Limb (tissue), 2 donors: ENCODE results near the gene COL3A1.

Source experiments
- DNase-seq, 2 donors: peaks; one replicate each; pipeline ENCODE4 v3.0.0-alpha.2; 2016; ENCODE audit errors: extremely low spot score in 2 of 2

The COL3A1 gene

GRCh38 chr2:188975497-188976102 is 1.4 kb downstream of the COL3A1 start:
- DNase-seq, result peak; percentile 56 to 95

DNA sequence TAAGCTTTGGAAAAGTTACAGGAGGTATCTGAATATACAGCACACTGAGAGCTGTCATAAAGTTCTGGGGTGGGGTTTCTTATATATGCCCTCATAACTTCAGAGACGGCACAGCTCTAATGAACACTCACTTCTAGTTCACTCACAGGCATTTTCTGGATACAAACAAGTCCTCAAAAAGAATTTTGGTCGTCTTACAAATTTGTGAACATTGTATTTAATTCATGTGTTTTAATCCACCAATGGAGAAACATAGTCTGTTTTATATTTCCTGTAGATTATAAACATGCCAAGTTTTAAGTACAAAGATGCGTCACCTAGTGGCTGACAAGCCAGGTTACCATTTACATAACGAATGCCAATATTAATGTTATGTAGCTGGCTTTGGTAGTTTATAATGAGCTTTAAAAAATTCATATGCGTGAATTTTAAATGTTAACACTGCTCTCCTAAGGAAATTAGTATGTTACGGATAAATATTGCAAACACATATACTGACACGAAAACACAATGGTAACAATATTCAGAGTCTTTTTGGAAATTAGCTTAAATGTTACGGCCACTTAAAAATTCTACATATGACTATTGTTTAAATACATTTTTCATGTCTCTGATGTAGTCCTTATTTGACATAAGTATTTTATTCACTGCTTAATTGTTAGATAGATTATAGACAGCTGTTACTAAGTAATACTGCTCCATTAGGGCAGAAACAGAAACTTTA is 2.5 kb downstream of the COL3A1 start:
- DNase-seq, result peak in 1 of 2 donors; percentile 83

- no peak for DNase-seq
These were observed 3.1 kb downstream of the COL3A1 start for GRCh38 chr2:188977317-188977716.

- peak in 1 of 2 donors; percentile 72 for DNase-seq
These were observed 4.3 kb downstream of the COL3A1 start for GRCh38 chr2:188978291-188979081.

DNA sequence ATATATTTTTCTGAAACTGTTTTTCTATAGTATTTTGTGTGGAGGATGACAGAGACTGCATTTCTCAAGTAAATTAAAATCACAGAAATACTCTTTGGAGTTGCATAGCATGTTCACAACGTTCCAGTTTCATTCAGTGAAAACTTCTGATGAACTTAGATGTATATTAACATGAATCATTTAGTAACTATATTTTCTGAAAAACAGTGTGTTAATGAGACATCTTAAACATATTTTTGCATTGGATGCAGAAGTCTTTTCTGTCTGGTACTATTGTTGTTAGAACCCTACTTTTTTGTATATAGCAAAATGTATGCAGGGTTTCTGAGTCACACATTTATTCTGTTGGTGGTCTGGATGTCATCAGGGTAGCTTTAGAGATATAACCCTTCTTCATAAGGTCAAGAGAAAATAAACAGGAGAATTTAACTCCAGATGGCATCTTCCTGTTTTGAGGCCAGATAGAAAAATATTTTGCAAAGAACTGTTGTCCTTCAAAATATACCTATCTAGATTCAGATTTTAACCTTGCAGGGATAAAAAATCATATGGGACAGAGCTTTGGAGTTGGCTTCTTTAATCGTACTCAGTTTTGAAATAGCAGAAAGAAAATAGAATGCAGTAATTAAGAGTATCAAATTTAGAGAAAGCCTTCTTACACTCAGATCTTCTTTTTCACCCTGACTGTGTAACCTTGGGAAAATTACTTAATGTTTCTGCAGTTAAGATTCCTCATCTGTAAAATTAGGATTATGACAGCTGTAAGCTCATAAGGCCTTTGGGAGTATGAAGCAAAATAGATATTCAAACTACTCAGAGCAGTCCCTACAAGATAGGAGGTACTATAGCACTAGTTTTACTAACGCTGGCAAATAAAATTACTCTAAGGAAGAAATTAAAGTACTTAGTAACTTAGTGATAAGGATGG is 5.3 kb downstream of the COL3A1 start:
- peak in 1 of 2 donors; percentile 58 for DNase-seq

DNA sequence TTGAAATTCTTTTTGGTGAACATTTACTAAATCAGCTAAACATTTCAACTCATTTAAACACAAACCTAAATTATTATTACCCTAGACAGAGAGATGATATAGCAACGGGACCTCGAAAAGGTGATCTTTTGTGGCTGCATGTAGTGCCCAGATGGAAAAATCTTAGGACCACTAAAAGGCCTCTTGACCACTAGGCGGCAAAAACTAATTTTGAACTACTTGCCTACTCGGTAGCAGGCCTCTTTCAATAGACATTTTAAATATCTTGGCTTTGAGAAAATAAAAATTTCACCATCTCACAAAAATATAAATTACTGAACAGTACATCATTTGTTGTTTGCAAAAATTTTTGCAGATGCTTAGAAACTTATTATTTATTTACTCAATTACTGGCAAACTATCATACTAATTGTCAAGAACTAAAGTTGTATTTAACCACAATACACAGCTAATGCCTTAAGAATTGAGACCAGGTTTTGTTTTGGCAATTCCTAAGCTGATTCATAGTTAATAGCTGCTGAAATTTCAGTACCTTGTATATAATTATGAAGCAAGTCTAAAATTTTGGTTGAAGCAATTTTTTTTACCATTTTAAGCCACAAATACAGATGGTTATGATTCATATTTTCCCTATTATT is 9.4 kb downstream of the COL3A1 start:
- DNase-seq, result no peak

GRCh38 chr2:188984065-188984491 is 9.9 kb downstream of the COL3A1 start:
- DNase-seq, result peak in 1 of 2 donors; percentile 76

DNA sequence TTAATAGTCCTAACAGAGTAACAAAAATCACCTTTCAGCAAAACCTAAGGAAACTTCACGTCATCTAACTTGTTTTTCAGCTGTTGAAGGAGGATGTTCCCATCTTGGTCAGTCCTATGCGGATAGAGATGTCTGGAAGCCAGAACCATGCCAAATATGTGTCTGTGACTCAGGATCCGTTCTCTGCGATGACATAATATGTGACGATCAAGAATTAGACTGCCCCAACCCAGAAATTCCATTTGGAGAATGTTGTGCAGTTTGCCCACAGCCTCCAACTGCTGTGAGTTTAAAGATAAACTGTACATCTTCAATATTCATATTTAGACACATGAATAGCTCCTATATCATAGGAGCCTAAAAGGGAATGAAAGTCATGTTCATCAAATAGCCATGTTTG is 10.5 kb downstream of the COL3A1 start:
- DNase-seq, result peak in 1 of 2 donors; percentile 57

GRCh38 chr2:188986839-188987238 is 12.7 kb downstream of the COL3A1 start:
- no peak for DNase-seq

GRCh38 chr2:188993247-188993646 is 19.1 kb downstream of the COL3A1 start:
- no peak for DNase-seq

GRCh38 chr2:188997263-188997662 is 23.1 kb downstream of the COL3A1 start:
- DNase-seq, result no peak

GRCh38 chr2:189000221-189000620 is 26.0 kb downstream of the COL3A1 start:
- no peak for DNase-seq

GRCh38 chr2:189002079-189002478 is 27.9 kb downstream of the COL3A1 start:
- no peak for DNase-seq

DNA sequence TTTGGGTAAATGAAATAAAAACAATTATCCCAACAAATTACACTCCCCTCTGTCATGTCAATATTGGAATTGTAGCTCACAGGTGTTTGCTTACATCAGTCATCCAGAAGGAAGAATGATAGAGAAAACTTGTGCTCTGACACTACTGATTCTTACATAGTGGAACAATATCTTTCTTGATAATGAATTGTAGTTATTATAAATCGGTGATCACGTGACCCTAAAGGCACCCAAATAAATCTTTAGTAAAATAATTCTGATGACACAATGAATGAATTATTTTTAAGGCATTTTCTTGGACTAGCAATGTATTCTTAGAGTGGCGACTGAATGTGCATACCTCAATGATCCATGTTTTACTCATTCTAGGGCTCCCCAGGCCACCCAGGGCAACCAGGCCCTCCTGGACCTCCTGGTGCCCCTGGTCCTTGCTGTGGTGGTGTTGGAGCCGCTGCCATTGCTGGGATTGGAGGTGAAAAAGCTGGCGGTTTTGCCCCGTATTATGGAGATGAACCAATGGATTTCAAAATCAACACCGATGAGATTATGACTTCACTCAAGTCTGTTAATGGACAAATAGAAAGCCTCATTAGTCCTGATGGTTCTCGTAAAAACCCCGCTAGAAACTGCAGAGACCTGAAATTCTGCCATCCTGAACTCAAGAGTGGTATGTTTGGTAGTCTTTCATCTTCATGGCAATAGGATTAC is 34.5 kb downstream of the COL3A1 start:
- DNase-seq, result no peak

- DNase-seq, result no peak
These were observed 36.4 kb downstream of the COL3A1 start for GRCh38 chr2:189010536-189010935.

- DNase-seq, result no peak
These were observed 38.2 kb downstream of the COL3A1 start for GRCh38 chr2:189012351-189012750.

DNA sequence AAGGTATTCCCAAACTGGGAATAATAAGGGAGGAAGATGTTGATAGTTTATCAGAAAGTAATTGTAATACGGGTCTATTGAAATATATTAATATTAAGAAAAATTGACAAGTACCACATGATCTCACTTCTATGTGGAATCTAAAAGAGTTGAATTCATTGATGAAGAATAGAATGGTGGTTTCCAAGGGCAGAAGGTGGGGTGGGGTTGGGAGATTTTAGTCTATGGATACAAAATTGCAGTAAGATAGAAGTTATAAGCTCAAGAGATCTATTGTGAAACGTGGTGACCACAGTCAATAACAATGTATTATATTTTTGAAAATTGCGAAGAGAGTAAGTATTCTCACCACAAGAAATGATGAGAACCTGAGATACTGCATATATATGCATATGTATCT is 38.9 kb downstream of the COL3A1 start:
- no peak for DNase-seq

GRCh38 chr2:189013671-189014448 is 39.7 kb downstream of the COL3A1 start:
- no peak for DNase-seq

- DNase-seq, result peak in 1 of 2 donors; percentile 47
These were observed 40.4 kb downstream of the COL3A1 start for GRCh38 chr2:189014449-189015138.
